ENCODE results near the gene LENEP.
A peak's percentile ranks its signal among the peaks of the same experiment; 100 is the strongest.

Gene LENEP

GRCh38 chr1:155016231-155016831, 22.9 kb downstream of the LENEP start:
- DNase-seq (ENCODE audit: low read depth) = no peak
- H3K4me3 ChIP-seq (ENCODE audit: low read depth, low read length) = no peak overlapping the region

DNA sequence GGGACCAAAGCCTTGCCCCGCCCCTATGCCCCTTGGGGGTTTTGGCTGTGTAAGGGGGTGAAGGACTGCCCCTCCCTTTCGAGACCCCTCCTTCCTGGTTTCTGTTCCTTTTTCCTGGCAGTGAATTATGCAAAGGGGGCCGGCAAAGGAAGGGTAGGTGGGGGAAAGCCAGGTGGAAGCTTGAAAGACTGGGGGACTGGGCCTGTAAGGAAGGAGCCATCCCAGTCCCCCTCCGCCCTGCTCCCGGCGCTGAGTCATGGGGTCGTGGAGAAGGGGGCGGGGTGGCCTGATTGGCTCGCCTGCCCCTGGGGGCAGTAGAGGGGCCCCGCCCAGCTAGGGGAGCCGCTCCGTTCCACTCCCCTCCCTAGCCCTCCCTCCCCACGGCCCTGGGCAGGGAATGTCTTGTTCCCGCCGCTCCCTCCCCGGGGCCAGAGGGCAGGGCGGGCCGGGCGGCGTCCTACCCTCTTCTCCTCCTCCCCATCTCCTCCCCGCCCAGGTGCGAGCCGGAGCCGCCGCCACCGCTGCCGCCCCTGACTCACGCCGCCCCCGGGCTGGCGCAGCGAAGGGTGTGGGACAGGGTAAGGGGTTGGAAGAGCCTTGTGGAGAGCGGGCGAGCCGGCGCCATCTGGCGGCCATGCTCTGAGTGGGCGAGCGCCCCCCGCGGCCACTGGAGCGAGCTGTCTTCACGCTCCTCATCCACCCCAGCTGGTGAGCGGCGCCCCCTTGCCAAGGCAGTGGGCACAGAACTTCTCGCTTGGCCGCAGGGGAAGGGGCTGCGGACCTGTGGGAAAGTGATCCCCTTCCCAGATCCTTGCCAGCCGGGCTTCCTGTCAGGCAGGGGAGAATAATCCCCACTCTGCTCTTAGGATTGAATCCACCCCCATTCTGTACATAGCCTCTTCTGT, 23.9 kb downstream of the LENEP start:
- H3K4me3 ChIP-seq (ENCODE audit: low read depth, low read length) = peak overlapping the region; percentile 31
- peak; percentile 82 for DNase-seq (ENCODE audit: low read depth)

DNA sequence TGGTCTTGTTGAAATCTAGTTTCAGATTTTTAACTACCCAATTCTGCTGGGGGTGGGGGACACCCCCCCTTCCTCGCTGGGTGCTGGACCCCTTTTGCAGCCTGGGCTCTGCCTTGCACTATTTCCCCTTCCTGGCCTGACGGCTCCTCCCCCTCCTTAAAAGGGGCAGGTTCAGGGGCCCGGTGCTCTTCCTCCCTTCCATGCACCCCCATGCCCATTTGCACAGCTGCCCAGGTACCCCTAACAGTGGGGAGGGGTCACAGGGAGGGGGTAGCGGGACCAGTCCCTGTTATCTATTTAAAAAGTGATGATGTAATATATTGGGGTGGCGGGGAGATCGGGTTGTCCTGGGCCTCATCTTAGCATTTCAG, 24.5 kb downstream of the LENEP start:
- DNase-seq (ENCODE audit: low read depth) = no peak
- H3K4me3 ChIP-seq (ENCODE audit: low read depth, low read length) = peak overlapping the region; percentile 31

DNA sequence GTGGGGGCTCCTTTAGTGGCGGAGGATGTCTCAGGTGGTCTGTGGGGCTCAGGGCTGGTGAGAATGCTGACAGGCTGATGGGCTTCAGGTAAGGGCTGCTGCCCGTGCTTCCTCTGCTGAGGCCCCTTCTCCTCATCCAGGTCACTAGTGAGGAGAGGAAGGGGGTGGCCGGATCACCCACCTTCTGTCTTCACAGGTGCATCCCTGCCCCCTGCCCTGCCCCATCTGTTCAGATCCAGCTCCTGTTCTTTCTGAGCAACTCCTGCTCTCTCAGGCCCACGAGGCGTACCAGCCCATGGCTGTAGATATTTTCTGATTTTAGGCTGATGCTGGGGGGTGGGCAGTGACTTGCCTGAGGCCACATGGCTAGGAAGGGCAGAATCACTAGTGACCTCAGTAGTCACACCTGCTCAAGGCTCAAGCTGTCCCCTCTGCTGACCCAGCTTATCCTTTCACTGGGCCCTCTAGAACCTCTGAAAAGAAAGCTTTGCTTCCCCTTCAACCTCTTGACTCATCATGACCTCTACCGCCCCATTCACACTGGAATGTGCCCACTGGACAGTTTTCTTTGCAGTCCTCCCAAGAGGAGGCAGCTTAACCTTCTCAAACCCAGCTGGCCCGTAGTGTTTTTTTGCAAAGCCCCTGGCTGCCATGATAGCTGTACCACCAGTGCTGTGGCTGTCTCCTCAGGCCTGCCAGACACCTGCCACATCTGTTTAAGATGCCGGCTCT, 25.4 kb downstream of the LENEP start:
- no peak for DNase-seq (ENCODE audit: low read depth)
- no peak overlapping the region for H3K4me3 ChIP-seq (ENCODE audit: low read depth, low read length)

DNA sequence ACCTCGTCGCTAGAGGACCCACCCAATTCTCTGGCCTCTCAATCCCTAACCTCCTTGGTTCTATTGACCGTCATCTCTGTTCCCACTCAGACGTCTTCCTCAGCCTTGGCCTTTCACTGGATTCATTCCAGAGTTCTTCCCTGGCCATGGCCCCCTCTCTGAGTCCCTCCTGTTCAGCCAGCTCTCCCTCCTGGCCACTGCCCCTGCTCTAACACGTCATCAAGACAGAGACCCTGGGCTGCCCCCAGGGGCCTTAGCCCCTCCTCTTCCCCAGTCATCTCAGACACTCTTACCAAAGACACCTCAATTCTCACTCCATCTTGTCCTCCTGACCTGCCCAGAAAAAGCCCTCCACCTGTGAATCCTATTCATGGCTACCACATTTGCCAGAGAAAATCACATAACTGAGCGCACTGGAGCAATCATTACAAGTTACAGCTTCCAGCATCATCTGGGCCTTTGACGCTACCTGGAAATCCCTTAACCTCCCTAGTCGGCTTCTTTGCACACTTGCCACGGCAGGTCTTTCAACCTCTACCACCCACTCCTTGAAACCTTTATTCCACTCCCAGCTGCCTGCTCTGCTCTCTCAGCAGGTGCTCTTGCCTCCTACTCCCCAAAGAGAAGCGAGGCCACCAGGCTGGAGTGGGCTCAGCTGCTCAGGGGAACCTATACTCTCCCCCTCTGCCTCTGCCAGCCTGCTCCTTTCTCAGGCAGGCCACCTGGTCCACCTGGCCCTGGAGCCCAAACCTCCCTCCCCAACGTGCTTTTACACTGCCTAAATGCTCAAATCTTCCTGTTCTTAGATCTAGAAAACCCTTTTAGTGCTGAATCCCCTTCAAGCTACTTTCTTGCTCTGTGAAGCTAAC, 26.2 kb downstream of the LENEP start:
- H3K4me3 ChIP-seq (ENCODE audit: low read depth, low read length) = no peak overlapping the region
- no peak for DNase-seq (ENCODE audit: low read depth)

GRCh38 chr1:155022136-155022926, 28.9 kb downstream of the LENEP start:
- no peak overlapping the region for H3K4me3 ChIP-seq (ENCODE audit: low read depth, low read length)
- DNase-seq (ENCODE audit: low read depth) = no peak

DNA sequence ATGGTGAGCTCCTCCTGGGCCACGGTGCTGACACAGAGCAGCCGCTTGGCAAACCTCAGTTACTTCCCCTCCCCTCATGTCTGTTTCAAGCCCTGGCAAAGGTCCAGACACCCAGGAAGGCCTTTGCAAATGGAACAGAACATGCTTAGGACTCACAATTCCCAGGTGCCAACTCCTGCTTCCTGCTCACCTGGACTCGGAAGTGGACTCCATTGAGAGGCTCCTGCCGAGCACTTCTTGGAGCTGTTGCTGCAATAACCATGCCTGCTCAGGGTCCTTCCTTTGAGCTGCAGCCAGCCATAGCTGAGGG, 29.5 kb downstream of the LENEP start:
- H3K4me3 ChIP-seq (ENCODE audit: low read depth, low read length) = no peak overlapping the region
- DNase-seq (ENCODE audit: low read depth) = no peak

GRCh38 chr1:155023627-155024026, 30.2 kb downstream of the LENEP start:
- H3K4me3 ChIP-seq (ENCODE audit: low read depth, low read length) = no peak overlapping the region
- no peak for DNase-seq (ENCODE audit: low read depth)

DNA sequence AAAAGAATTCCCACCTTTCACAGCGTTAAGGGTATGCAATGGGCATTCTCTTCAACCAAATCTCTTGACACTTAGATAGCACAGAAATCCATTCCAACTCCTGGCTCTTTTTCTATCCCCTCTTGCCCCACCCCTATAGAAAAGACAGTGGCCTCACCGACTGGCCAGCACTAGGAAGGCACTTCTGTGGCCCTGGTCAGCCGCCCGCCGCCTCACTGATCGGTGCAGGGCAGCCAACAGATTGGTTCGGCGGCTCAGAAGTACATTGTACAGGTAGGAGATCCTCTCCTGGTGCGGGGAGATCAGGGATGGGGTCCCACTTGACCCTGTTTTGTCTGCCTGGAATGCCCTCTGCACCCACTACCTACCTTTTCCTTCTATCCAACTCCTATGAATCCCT, 30.9 kb downstream of the LENEP start:
- no peak for DNase-seq (ENCODE audit: low read depth)
- H3K4me3 ChIP-seq (ENCODE audit: low read depth, low read length) = no peak overlapping the region

DNA sequence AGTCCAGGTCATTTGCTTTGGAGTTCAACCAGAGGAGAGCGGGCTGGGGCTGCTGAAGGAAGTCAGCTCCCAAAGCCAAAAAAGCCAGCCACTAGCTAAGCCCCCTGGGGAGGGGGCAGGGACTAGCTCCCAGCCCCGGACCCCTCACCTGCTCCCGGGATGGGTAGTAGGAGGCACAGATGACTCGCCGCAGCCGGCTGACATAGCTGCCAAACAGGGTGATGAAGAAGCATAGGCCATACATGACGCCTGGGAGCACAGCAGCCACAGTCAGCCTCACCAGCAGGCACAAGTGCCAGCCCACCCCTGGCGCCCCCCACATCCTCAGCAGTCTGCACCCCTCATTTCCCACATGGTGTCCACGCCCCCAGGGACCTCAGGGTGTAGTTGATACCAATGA, 32.8 kb downstream of the LENEP start:
- no peak overlapping the region for H3K4me3 ChIP-seq (ENCODE audit: low read depth, low read length)
- DNase-seq (ENCODE audit: low read depth) = no peak

GRCh38 chr1:155026588-155026987, 33.2 kb downstream of the LENEP start:
- DNase-seq (ENCODE audit: low read depth) = no peak

DNA sequence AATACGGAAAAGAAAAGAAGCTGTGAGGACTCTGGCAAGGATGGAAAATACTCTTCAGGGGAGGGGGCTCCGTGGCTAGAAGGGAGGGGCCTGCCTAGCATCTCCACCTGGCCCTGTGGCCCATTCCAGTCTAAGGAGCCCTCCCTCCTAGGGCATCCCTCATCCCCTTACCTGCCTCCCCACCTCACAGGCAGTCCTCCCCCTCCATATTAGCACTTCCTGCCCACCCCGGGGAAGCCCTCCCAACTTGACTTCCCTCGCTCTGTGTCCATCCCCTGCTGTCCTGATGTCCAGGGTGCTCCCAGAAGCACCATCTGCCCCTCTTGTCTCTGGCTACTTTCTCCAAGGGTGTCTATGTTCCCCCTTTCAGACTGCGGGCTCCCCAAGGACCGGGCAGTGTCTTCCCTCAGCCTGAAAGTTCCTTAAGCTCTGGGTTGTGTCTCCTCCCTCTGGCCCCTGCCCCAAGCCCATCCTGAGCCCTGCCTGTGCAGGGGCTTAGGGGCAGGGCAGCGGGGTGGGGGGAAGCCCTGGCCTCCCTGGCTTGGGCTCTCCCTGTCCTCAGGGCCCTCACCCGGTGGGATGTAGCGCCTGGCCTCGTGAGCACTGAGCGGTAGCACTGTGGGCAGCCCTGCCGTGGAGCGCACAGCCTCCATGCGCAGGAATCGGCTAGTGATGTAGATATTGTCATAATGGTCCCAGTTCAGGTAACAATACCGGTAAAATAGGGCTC, 36.3 kb downstream of the LENEP start:
- DNase-seq (ENCODE audit: low read depth) = no peak
- no peak overlapping the region for H3K4me3 ChIP-seq (ENCODE audit: low read depth, low read length)

More at GRCh38 chr1:155026588-155026987, 33.2 kb downstream of the LENEP start:
- no peak overlapping the region for H3K4me3 ChIP-seq (ENCODE audit: low read depth, low read length)

DNA sequence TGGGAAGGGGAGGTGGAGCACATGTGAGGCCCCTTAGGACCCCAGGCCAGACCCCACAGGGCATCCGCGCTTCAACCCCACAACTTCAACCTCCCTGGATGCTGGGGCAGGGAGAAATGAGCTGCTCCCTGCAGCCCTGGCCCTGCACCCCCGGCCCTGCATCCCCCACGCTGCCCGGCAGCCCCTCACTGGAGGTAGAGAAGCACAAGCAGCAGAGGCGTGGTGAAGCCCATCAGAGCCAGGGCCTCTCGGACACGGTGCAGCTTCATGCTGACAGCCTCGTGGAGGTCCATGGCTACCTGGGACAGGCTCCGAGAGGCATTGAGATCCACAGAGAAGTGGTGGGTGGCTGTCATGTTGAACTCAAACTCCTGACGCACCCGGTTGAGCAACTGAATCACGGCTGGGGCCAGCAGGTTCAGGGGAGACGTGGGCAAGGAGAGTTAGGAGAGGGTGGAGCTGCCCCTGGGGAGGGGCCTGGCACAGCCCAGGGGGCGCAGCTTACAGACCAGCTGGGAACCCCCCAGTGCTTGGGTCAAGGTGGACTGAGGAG, 36.9 kb downstream of the LENEP start:
- no peak for DNase-seq (ENCODE audit: low read depth)
- no peak overlapping the region for H3K4me3 ChIP-seq (ENCODE audit: low read depth, low read length)

GRCh38 chr1:155030899-155031298, 37.5 kb downstream of the LENEP start:
- no peak for DNase-seq (ENCODE audit: low read depth)
- H3K4me3 ChIP-seq (ENCODE audit: low read depth, low read length) = no peak overlapping the region

DNA sequence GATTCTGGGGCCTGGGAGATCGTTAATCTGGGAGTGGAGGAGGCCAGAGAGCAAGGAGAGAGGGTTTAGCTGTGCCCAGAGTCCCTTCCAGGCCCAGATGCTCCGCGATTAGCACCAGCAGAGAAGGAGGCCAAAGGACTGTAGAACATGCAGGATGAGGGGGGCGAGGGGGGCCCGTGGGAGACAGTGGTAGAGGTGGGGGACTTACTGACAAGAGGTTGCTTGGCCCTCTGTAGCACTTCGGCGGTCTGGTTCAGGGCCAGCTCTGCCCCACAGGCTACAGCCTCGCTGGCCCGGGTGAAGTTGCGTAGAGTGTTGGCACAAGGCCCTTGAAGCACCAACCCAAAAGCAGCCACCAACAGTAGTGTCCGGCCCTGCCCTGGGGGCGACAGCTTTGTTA, 39.5 kb downstream of the LENEP start:
- no peak overlapping the region for H3K4me3 ChIP-seq (ENCODE audit: low read depth, low read length)
- DNase-seq (ENCODE audit: low read depth) = no peak

DNA sequence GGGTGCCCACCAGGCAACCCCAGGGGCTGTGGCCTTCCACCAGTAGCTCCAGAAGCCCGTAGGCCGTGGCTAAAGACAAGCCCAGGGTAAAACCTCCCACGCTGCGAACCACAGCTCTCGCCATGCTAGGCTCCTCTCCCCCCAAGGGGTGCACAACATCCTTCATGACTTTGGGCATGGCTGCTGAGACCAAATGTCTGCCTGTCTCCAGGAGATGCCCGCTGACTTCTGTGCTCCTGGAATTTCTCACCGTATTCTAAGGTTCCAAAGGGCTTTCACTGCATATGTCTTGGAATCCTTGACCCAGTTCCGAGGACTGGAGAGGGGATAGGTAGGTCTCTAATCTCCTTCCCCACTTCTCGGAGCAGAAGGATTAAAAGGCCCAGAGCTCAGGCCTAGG, 40.1 kb downstream of the LENEP start, which contains the start of the genes DCST1 and DCST2:
TSS of gene DCST1 (plus strand) at position 301 of the 400 bp plus-strand sequence. CDS start 213 bp downstream, outside the sequence.
TSS of gene DCST2 (minus strand) at position 258 of the 400 bp plus-strand sequence. CDS start at position 178, 80 bp downstream.
- DNase-seq (ENCODE audit: low read depth) = no peak
- no peak within 1 kb of the TSS for H3K4me3 ChIP-seq (ENCODE audit: low read depth, low read length)

DNA sequence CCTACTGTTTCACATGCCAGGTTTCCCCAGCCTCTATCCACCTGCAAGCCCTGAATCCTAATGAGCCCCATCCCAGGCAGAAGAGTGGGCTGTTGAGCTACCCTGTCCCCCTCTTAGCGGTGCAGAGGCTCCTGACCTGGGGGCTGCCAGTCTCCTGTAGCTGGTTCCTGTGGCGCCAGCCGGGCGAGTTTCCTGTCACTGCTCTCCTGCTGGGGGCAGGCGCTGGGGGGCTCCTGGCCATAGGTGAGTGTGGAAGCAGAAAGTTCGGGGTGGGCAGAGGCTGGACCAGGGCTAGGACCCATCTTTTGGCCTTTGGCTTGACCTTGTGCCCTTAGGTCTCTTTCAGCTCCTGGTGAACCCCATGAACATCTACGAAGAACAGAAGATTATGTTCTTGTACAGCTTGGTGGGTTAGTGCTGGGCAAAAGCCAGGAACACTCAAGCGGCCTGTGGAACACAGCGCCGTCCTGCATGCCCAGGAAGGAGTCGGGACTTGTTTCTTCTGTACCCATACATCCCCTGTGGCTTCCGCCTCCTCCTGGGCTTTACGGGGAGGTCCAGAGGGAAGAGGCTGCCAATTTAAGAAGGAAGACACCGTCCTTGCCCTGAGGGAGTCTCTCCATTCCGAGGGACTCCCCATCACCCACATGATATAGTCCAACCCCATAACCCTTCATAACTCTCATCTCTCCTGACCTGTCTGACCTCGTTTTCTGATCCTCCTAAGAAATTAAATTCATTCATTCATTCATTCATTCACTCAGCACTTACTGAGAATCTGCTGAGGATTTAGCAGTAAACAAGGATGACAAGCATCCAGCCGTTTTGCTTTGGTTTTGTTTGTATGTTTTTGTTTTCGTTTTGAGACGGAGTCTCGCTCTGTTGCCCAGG, 41.2 kb downstream of the LENEP start:
- no peak overlapping the region for H3K4me3 ChIP-seq (ENCODE audit: low read depth, low read length)
- no peak for DNase-seq (ENCODE audit: low read depth)
